Kidney (tissue), 14 donors: ENCODE data around the gene DLGAP4. TPM values are rescaled to one million over a fixed set of nuclear protein-coding genes. Genes with fewer than 3 reads are reported as not detected.

ENCODE experiments used
- DNase-seq, 5 donors: peaks; one replicate each; pipeline ENCODE4 v3.0.0-alpha.2; 2013 to 2020
- FAIRE-seq: peaks from 2 replicates; lab custom pipeline; 2012; peaks lifted over from hg19 to GRCh38; lab: Jason Lieb, UNC
- H3K27ac ChIP-seq, 2 donors: one replicate each; pipeline ENCODE4 v1.7.0; 2013; ENCODE audit warnings: low read depth in 2 of 2, low read length in 2 of 2, inconsistent platforms in 1 of 2
- H3K27me3 ChIP-seq: one replicate; pipeline ENCODE4 v1.7.1; 2013; ENCODE audit warnings: low read length, inconsistent platforms; ENCODE audit not compliant: control insufficient read depth, insufficient read depth
- H3K36me3 ChIP-seq, 3 donors: one replicate each; pipeline versions ENCODE4 v1.7.0 to v1.7.1; 2013; ENCODE audit warnings: low read length in 3 of 3, control low read depth in 1 of 3, inconsistent platforms in 1 of 3; ENCODE audit not compliant: insufficient read depth in 3 of 3, control insufficient read depth in 2 of 3
- H3K4me1 ChIP-seq, 3 donors: one replicate each; pipeline versions ENCODE4 v1.7.0 to v1.7.1; 2013; ENCODE audit warnings: low read length in 3 of 3, inconsistent platforms in 1 of 3, low read depth in 1 of 3; ENCODE audit not compliant: control insufficient read depth in 2 of 3, insufficient read depth in 2 of 3
- H3K4me3 ChIP-seq, 3 donors: one replicate each; pipeline versions ENCODE4 v1.7.0 to v1.8.1; 2013; ENCODE audit warnings: low read length in 3 of 3, control low read depth in 1 of 3, inconsistent platforms in 1 of 3
- H3K9ac ChIP-seq, 3 donors: one replicate each; pipeline versions ENCODE4 v1.7.0 to v1.7.1; 2013; ENCODE audit warnings: low read length in 3 of 3, control low read depth in 1 of 3, inconsistent platforms in 1 of 3
- H3K9me3 ChIP-seq, 3 donors: one replicate each; pipeline versions ENCODE4 v1.7.0 to v1.7.1; 2013; ENCODE audit warnings: low read length in 3 of 3, control low read depth in 1 of 3, inconsistent platforms in 1 of 3; ENCODE audit not compliant: control insufficient read depth in 2 of 3, insufficient read depth in 1 of 3
- CTCF ChIP-seq: IDR thresholded peaks from 3 replicates; pipeline ENCODE4 v1.5.1; 2012; ENCODE audit warnings: mild to moderate bottlenecking, moderate library complexity, borderline replicate concordance; ENCODE audit not compliant: insufficient read depth; ENCODE audit errors: extremely low read depth
- intact Hi-C: fragments of 100-400 bp; cut with DNase I; formaldehyde crosslinking; loops from one replicate; pipeline ENCODE4 v1.11.1; 2022
- polyA plus RNA-seq: library from polyadenylated mRNA; stranded (reverse); fragments of 350-450 nt; fragmentation: Illumina TruSeq; extraction: RNeasy Lipid Tissue Mini Kit (QIAGEN cat#74804); gene quantifications from one replicate; pipeline ENCODE4 v1.2.3, GENCODE V29; 2014; ENCODE audit warnings: low read depth, low replicate concordance; ENCODE audit not compliant: insufficient read depth
- total RNA-seq: library from RNA; stranded (reverse); fragmentation: NEBNext Ultra II Directional; extraction: Animal tissue kit (Norgen Biotek cat#: 25700); gene quantifications from one replicate; pipeline ENCODE4 v1.2.1, GENCODE V29; 2021
- donor health status: control.
- donor health status: control.
- donor health status: control.
- donor health status: control.
- donor health status: control.
- donor health status: DM: yes; HTN: yes; CAD: no.
- donor health status: Normal renal cell carcinoma (clear cell type).

The DLGAP4 gene
- total and polyA plus RNA-seq, 2 donors from 2014 or later = 19.6 to 62.4 TPM

GRCh38 chr20:36392989-36393388 lies 86.8 kb downstream of the DLGAP4 start:
- no peak for DNase-seq
- Histone ChIP-seq H3K4me1 (no peaks in the 10 kb centered on the region), H3K36me3 (no peaks in the 10 kb centered on the region), H3K9ac (no peak overlapping the region), H3K27me3 (no peaks in the 10 kb centered on the region), H3K9me3 (peaks cover 0 to 2% (median 0%) of the 10 kb centered on the region in 3 donors), H3K4me3 (no peak overlapping the region), H3K27ac (no peak overlapping the region)
- intact Hi-C loops = no loop called here
- FAIRE-seq = no peak
- TF ChIP-seq CTCF = no peak

- no peaks in the 10 kb centered on the region for H3K4me1 ChIP-seq
- FAIRE-seq (no peak), DNase-seq (peak; percentile 56 to 77 (median 70))
- H3K27ac ChIP-seq = no peak overlapping the region
- intact Hi-C loops = no loop called here
- peaks cover 0 to 2% (median 0%) of the 10 kb centered on the region in 3 donors for H3K9me3 ChIP-seq
- no peak overlapping the region for H3K9ac ChIP-seq
- no peaks in the 10 kb centered on the region for H3K36me3 ChIP-seq
- no peak for TF ChIP-seq CTCF
- no peak overlapping the region for H3K4me3 ChIP-seq
- H3K27me3 ChIP-seq = no peaks in the 10 kb centered on the region
Observed at GRCh38 chr20:36394340-36394965, 88.3 kb downstream of the DLGAP4 start.

- Histone ChIP-seq H3K27me3 (no peaks in the 10 kb centered on the region), H3K36me3 (no peaks in the 10 kb centered on the region)
Observed at GRCh38 chr20:36396340-36396739, 90.2 kb downstream of the DLGAP4 start.

More at GRCh38 chr20:36396340-36396739, 90.2 kb downstream of the DLGAP4 start:
- H3K4me3 ChIP-seq = no peak overlapping the region
- H3K27ac ChIP-seq = no peak overlapping the region
- no peak overlapping the region for H3K9ac ChIP-seq
- no peak for FAIRE-seq
- no peak for TF ChIP-seq CTCF
- no peaks in the 10 kb centered on the region for H3K4me1 ChIP-seq
- intact Hi-C loops = no loop called here
- peaks cover 0 to 2% (median 0%) of the 10 kb centered on the region in 3 donors for H3K9me3 ChIP-seq
- DNase-seq = no peak
